Testis (tissue), 2 donors: Measurements from ENCODE around the gene CTU1.

Experiments
- POLR2A ChIP-seq: fragments of 450-650 bp; IDR thresholded peaks from one replicate; pipeline ENCODE4 v1.6.1; 2017; ENCODE audit warnings: antibody characterized with exemption, mild to moderate bottlenecking, moderate library complexity
- TF ChIP-seq, protein P1 (sequence below), 3 experiments: fragments of 450-650 bp in 2 of 3; fragments of 200-600 bp in 1 of 3; sonication (generic) in 1 of 3; IDR thresholded peaks; one replicate each; pipeline ENCODE4 v1.5.1; 2016 to 2019; ENCODE audit warnings: antibody characterized with exemption in 3 of 3, mild to moderate bottlenecking in 2 of 3, moderate library complexity in 1 of 3

DNA sequence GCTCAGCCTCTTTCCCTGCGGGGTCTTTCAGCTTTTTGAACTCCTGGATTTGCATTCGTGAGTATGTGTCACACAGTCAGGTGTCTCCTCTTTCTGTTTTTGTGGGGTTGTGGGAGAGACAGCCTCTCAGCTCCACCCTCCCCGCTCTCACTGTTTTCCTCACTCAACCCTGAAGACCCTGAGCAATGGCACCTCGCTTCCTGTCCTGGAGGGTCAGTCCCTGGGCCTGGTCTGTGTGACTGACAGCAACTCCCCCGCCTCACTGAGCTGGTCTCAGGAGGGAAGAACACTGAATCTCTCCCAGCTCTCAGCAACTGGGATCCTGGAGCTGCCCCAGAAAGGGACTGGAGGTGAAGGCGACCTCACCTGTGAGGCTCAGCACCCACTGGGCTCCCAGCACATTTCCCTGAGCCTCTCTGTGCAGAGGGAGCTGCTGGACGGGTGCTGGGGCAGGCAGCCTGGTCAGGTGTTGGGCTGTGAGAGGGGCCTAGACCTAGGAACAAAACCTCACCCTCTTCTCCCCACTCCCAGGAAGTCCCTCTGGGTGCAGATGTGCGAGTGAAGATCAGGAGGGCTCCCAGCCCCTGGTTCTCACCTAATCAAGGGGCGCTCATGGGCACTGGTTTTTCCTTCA lies 29.7 kb upstream of the CTU1 start:
- TF ChIP-seq, protein P1, sequence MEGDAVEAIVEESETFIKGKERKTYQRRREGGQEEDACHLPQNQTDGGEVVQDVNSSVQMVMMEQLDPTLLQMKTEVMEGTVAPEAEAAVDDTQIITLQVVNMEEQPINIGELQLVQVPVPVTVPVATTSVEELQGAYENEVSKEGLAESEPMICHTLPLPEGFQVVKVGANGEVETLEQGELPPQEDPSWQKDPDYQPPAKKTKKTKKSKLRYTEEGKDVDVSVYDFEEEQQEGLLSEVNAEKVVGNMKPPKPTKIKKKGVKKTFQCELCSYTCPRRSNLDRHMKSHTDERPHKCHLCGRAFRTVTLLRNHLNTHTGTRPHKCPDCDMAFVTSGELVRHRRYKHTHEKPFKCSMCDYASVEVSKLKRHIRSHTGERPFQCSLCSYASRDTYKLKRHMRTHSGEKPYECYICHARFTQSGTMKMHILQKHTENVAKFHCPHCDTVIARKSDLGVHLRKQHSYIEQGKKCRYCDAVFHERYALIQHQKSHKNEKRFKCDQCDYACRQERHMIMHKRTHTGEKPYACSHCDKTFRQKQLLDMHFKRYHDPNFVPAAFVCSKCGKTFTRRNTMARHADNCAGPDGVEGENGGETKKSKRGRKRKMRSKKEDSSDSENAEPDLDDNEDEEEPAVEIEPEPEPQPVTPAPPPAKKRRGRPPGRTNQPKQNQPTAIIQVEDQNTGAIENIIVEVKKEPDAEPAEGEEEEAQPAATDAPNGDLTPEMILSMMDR (IDR thresholded peaks at IDR 0.05) = no peak
- no peak for TF ChIP-seq POLR2A
